Mesenchymal stem cell (in vitro differentiated cells and primary cell): Measurements from ENCODE around the gene ADAD2.
"Not testable (repeated sequence)": the region's sequence is repeated elsewhere in the genome, so short reads cannot be mapped to it uniquely, and the experiment has no call there.

Source experiments
- DNase-seq: peaks from one replicate; pipeline ENCODE4 v3.0.0-alpha.2; 2013
- H2AFZ ChIP-seq: one replicate; pipeline ENCODE4 v1.6.1; 2013; ENCODE audit warnings: low read depth, mild to moderate bottlenecking, control low read depth, inconsistent platforms, low read length, moderate library complexity
- H2AK5ac ChIP-seq: 2 replicates; pipeline ENCODE4 v1.6.1; 2013; ENCODE audit warnings: low read length, moderate library complexity, mild to moderate bottlenecking, inconsistent platforms; ENCODE audit not compliant: severe bottlenecking
- H2BK120ac ChIP-seq: one replicate; pipeline ENCODE4 v1.6.1; 2013; ENCODE audit warnings: low read depth, mild to moderate bottlenecking, inconsistent platforms, low read length, moderate library complexity
- H2BK12ac ChIP-seq, 2 experiments: one replicate each; pipeline ENCODE4 v1.6.1; 2013; ENCODE audit warnings: inconsistent platforms in 2 of 2, low read length in 2 of 2, mild to moderate bottlenecking in 2 of 2, moderate library complexity in 2 of 2, control low read depth in 1 of 2
- H2BK15ac ChIP-seq: one replicate; pipeline ENCODE4 v1.6.1; 2013; ENCODE audit warnings: mild to moderate bottlenecking, low read depth, inconsistent platforms; ENCODE audit not compliant: poor library complexity, severe bottlenecking
- H2BK5ac ChIP-seq: 2 replicates; pipeline ENCODE4 v1.6.1; 2013; ENCODE audit warnings: low read depth, mild to moderate bottlenecking, low read length, control low read depth, inconsistent platforms; ENCODE audit not compliant: poor library complexity, severe bottlenecking
- H3K14ac ChIP-seq, 2 experiments: one replicate each; pipeline ENCODE4 v1.6.1; 2013; ENCODE audit warnings: inconsistent platforms in 2 of 2, low read length in 2 of 2, control low read depth in 1 of 2, mild to moderate bottlenecking in 1 of 2, moderate library complexity in 1 of 2
- H3K18ac ChIP-seq, 2 experiments: one replicate each; pipeline ENCODE4 v1.6.1; 2013; ENCODE audit warnings: inconsistent platforms in 2 of 2, low read length in 2 of 2, control low read depth in 1 of 2, low read depth in 1 of 2, mild to moderate bottlenecking in 1 of 2
- H3K23ac ChIP-seq, 2 experiments: one replicate each; pipeline ENCODE4 v1.6.1; 2013; ENCODE audit warnings: inconsistent platforms in 2 of 2, low read length in 2 of 2, mild to moderate bottlenecking in 2 of 2, moderate library complexity in 2 of 2, control low read depth in 1 of 2
- H3K27ac ChIP-seq: 2 replicates; pipeline ENCODE4 v1.5.1; 2013; ENCODE audit warnings: mild to moderate bottlenecking, moderate library complexity, low read length, control low read depth, inconsistent platforms; ENCODE audit not compliant: poor library complexity, severe bottlenecking
- H3K27me3 ChIP-seq, 2 experiments: 2 replicates each; pipeline versions ENCODE4 v1.6.1 to v1.7.0; 2013; ENCODE audit warnings: low read length in 2 of 2, mild to moderate bottlenecking in 2 of 2, moderate library complexity in 2 of 2, control low read depth in 1 of 2, inconsistent platforms in 1 of 2; ENCODE audit not compliant: control insufficient read depth in 1 of 2, insufficient read depth in 1 of 2
- H3K36me3 ChIP-seq, 2 experiments: 2 replicates each; pipeline versions ENCODE4 v1.6.1 to v1.7.0; 2013; ENCODE audit warnings: low read length in 2 of 2, control low read depth in 1 of 2, inconsistent platforms in 1 of 2, low read depth in 1 of 2, mild to moderate bottlenecking in 1 of 2; ENCODE audit not compliant: insufficient read depth in 2 of 2, control insufficient read depth in 1 of 2
- H3K4ac ChIP-seq, 2 experiments: one replicate each; pipeline ENCODE4 v1.6.1; 2013; ENCODE audit warnings: inconsistent platforms in 2 of 2, low read length in 2 of 2, mild to moderate bottlenecking in 2 of 2, moderate library complexity in 2 of 2, control low read depth in 1 of 2, low read depth in 1 of 2
- H3K4me1 ChIP-seq: 2 replicates; pipeline ENCODE4 v1.6.1; 2013; ENCODE audit warnings: low read depth, low read length, control low read depth; ENCODE audit not compliant: control insufficient read depth, insufficient read depth
- H3K4me2 ChIP-seq: 2 replicates; pipeline ENCODE4 v1.6.1; 2013; ENCODE audit warnings: low read length, mild to moderate bottlenecking, inconsistent platforms; ENCODE audit not compliant: poor library complexity, severe bottlenecking
- H3K4me3 ChIP-seq, 2 experiments: 2 replicates each; pipeline versions ENCODE4 v1.5.1 to v1.7.0; 2013; ENCODE audit warnings: low read length in 2 of 2, mild to moderate bottlenecking in 2 of 2, control low read depth in 1 of 2, low read depth in 1 of 2; ENCODE audit not compliant: insufficient read depth in 1 of 2
- H3K79me1 ChIP-seq: replicated peaks from 2 replicates; pipeline ENCODE4 v1.6.1; 2013; ENCODE audit warnings: mild to moderate bottlenecking, control low read depth, low read length, inconsistent platforms; ENCODE audit not compliant: poor library complexity, severe bottlenecking
- H3K9ac ChIP-seq: 2 replicates; pipeline ENCODE4 v1.7.0; 2013; ENCODE audit warnings: mild to moderate bottlenecking, low read length, moderate library complexity
- H3K9me3 ChIP-seq: 2 replicates; pipeline ENCODE4 v1.7.0; 2013; ENCODE audit warnings: mild to moderate bottlenecking, low read length; ENCODE audit not compliant: control insufficient read depth
- H4K8ac ChIP-seq: one replicate; pipeline ENCODE4 v1.6.1; 2013; ENCODE audit warnings: inconsistent platforms, mild to moderate bottlenecking, low read length, moderate library complexity
- H4K91ac ChIP-seq: one replicate; pipeline ENCODE4 v1.6.1; 2013; ENCODE audit warnings: mild to moderate bottlenecking, low read length, inconsistent platforms
- WGBS: methylation state at CpG from one replicate; pipeline ENCODE4 v1.1.7; 2013; ENCODE audit warnings: mixed read lengths; 5-methylcytosine and 5-hydroxymethylcytosine counted together

The ADAD2 gene

DNA sequence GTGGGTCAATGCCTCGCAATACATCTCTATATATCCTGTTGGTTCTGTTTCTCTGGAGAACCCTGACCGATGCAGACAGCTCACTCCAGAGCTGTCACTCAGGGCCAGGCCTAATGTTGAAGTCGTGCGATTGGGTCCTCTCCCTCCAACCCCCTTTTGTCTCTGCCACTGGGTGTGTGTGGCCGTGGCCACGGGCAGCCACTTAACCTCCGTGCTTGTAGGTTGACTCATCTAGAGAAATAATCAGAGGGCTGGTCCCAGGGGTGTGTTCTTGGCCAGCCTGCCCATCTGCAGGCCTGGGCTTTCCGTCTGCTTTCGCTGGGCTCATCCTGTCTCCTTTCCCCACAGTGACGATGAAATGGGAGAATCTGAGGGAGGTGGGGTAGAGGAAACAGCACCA lies 7.4 kb downstream of the ADAD2 start:
- 30% methylated on average over 8 of the region's 10 CpGs for WGBS
- no peak overlapping the region for H3K14ac ChIP-seq
- H3K23ac ChIP-seq, result no peak overlapping the region
- peak; percentile 79 for DNase-seq
- H2BK15ac ChIP-seq, result no peak overlapping the region
- H4K91ac ChIP-seq, result no peak overlapping the region
- no peak overlapping the region for H3K4me2 ChIP-seq
- H3K27me3 ChIP-seq, result peaks cover 30 to 67% of the 10 kb centered on the region in 2 experiments
- H2BK12ac ChIP-seq, result no peak overlapping the region
- no peaks in the 10 kb centered on the region for H3K79me1 ChIP-seq
- no peak overlapping the region for H4K8ac ChIP-seq
- H3K4ac ChIP-seq, result no peak overlapping the region
- H2AK5ac ChIP-seq, result no peak overlapping the region
- no peaks in the 10 kb centered on the region for H3K9me3 ChIP-seq
- no peak overlapping the region for H3K9ac ChIP-seq
- peaks cover 7% of the 10 kb centered on the region for H3K4me1 ChIP-seq
- no peak overlapping the region for H2BK5ac ChIP-seq
- no peak overlapping the region for H3K4me3 ChIP-seq
- H2AFZ ChIP-seq, result no peak overlapping the region
- no peak overlapping the region for H3K27ac ChIP-seq
- no peak overlapping the region for H2BK120ac ChIP-seq
- peak overlapping the region in 1 of 2 experiments; percentile 55 for H3K18ac ChIP-seq
- no peaks in the 10 kb centered on the region for H3K36me3 ChIP-seq

GRCh38 chr16:84199097-84199496 lies 8.1 kb downstream of the ADAD2 start:
- Histone ChIP-seq H3K4ac (no peak overlapping the region), H4K91ac (no peak overlapping the region), H2BK5ac (no peak overlapping the region), H4K8ac (no peak overlapping the region), H3K4me1 (peaks cover 7% of the 10 kb centered on the region), H3K27ac (no peak overlapping the region), H3K27me3 (peaks cover 24 to 61% of the 10 kb centered on the region in 2 experiments), H3K23ac (no peak overlapping the region), H3K36me3 (no peaks in the 10 kb centered on the region), H3K14ac (peak overlapping the region in 1 of 2 experiments; percentile 18), H2BK120ac (no peak overlapping the region), H3K9ac (no peak overlapping the region), H2AK5ac (no peak overlapping the region), H3K9me3 (no peaks in the 10 kb centered on the region), H2AFZ (no peak overlapping the region), H3K79me1 (no peaks in the 10 kb centered on the region), H3K4me2 (no peak overlapping the region), H2BK15ac (no peak overlapping the region), H3K18ac (no peak overlapping the region), H2BK12ac (no peak overlapping the region), H3K4me3 (no peak overlapping the region)
- DNase-seq, result no peak
- 75% methylated on average over 8 of the region's 13 CpGs for WGBS

DNA sequence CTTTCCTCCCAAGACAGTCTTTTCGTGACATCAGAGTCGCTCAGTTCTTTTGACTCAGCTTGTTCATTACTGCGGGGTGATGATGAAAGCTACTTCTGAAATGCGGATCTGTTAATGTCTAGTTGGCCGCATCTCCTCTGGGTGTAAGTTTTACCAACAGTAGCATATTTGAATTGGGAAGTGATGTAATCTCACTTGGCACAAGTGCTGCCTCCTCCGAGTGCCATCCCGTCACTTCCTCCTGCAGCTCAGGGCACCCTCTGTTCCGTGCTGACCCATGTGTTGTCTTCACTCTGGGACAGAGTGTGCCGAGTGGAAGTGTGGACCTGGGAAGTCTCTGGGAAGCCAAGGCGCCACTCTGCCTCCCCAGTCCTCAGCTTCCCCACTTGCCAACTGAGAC lies 8.9 kb downstream of the ADAD2 start:
- H2BK12ac ChIP-seq, result no peak overlapping the region
- H3K4me2 ChIP-seq, result no peak overlapping the region
- no peaks in the 10 kb centered on the region for H3K9me3 ChIP-seq
- H3K14ac ChIP-seq, result no peak overlapping the region
- H3K18ac ChIP-seq, result no peak overlapping the region
- no peak for DNase-seq
- H2BK15ac ChIP-seq, result no peak overlapping the region
- H2BK120ac ChIP-seq, result no peak overlapping the region
- H4K91ac ChIP-seq, result no peak overlapping the region
- no peak overlapping the region for H3K9ac ChIP-seq
- H3K36me3 ChIP-seq, result no peaks in the 10 kb centered on the region
- H2AFZ ChIP-seq, result no peak overlapping the region
- no peak overlapping the region for H3K23ac ChIP-seq
- no peak overlapping the region for H3K27ac ChIP-seq
- peaks cover 5% of the 10 kb centered on the region for H3K4me1 ChIP-seq
- peaks cover 16 to 53% of the 10 kb centered on the region in 2 experiments for H3K27me3 ChIP-seq
- no peak overlapping the region for H4K8ac ChIP-seq
- H3K4ac ChIP-seq, result no peak overlapping the region
- WGBS, result 93% methylated on average over 9 of the region's 10 CpGs
- no peaks in the 10 kb centered on the region for H3K79me1 ChIP-seq
- H2BK5ac ChIP-seq, result no peak overlapping the region
- H2AK5ac ChIP-seq, result no peak overlapping the region
- no peak overlapping the region for H3K4me3 ChIP-seq

- not testable (repeated sequence) for H2BK15ac ChIP-seq, H2AK5ac ChIP-seq, H2BK5ac ChIP-seq, H2BK12ac ChIP-seq, H3K4ac ChIP-seq, H3K14ac ChIP-seq, H2BK120ac ChIP-seq, H2AFZ ChIP-seq, H3K23ac ChIP-seq, H3K9me3 ChIP-seq, H3K18ac ChIP-seq, H3K79me1 ChIP-seq, H3K4me2 ChIP-seq, H3K36me3 ChIP-seq, H3K4me1 ChIP-seq, H3K9ac ChIP-seq, H3K4me3 ChIP-seq, H4K8ac ChIP-seq, DNase-seq, H4K91ac ChIP-seq, H3K27ac ChIP-seq
- 97% methylated on average over 24 of the region's 26 CpGs for WGBS
- H3K27me3 ChIP-seq, result peaks cover 12 to 52% of the 10 kb centered on the region in 2 experiments
Measured at GRCh38 chr16:84204551-84204950, 13.6 kb downstream of the ADAD2 start.
